ENCODE data around the gene PDZD4.

DNA sequence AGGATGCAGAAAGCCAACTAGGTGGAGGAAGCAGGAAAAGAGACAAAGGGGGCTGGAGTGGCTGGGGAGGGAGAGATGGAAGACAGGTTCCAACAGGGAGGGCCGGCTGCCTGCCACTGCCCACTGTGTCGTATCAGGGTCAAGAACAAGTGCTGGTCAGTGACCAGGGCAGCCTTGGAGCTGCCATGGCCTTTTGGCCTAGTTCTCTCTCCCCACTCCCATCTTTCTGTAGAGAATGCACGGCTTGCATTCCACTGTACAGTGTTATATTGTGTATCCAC is 43.7 kb upstream of the PDZD4 start:
- TF ChIP-seq, protein P1, sequence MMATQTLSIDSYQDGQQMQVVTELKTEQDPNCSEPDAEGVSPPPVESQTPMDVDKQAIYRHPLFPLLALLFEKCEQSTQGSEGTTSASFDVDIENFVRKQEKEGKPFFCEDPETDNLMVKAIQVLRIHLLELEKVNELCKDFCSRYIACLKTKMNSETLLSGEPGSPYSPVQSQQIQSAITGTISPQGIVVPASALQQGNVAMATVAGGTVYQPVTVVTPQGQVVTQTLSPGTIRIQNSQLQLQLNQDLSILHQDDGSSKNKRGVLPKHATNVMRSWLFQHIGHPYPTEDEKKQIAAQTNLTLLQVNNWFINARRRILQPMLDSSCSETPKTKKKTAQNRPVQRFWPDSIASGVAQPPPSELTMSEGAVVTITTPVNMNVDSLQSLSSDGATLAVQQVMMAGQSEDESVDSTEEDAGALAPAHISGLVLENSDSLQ (IDR thresholded peaks at IDR 0.05): no peak
- TF ChIP-seq FOXK2 (IDR thresholded peaks at IDR 0.05) (no peak), SP1 (IDR thresholded peaks at IDR 0.05) (no peak), FOXA1 (IDR thresholded peaks at IDR 0.05) (no peak)
